NT2/D1 (cell line): ENCODE results near the gene ODF2L.

Source experiments
- YY1 ChIP-seq: IDR thresholded peaks from 2 replicates; pipeline ENCODE4 v1.6.1; 2011; ENCODE audit not compliant: insufficient read length, insufficient read depth
- ZNF274 ChIP-seq: IDR thresholded peaks from 2 replicates; pipeline ENCODE4 v1.6.1; 2011; ENCODE audit warnings: mild to moderate bottlenecking, low read depth, low read length

- no peak for TF ChIP-seq YY1
- no peak for TF ChIP-seq ZNF274
Measured at GRCh38 chr1:86416343-86416742, 20.2 kb upstream of the ODF2L start.
